DMS53 treated with DMSO at 0.1 percent for 48 hours (cell line): ENCODE results near the gene VCL.
"Not testable (repeated sequence)": the region's sequence is repeated elsewhere in the genome, so short reads cannot be mapped to it uniquely, and the experiment has no call there.

Source experiments
- DNase-seq: peaks from one replicate; lab custom pipeline; 2025; ENCODE audit not compliant: unreplicated experiment; lab: John Stamatoyannopoulos, UW

VCL gene

DNA sequence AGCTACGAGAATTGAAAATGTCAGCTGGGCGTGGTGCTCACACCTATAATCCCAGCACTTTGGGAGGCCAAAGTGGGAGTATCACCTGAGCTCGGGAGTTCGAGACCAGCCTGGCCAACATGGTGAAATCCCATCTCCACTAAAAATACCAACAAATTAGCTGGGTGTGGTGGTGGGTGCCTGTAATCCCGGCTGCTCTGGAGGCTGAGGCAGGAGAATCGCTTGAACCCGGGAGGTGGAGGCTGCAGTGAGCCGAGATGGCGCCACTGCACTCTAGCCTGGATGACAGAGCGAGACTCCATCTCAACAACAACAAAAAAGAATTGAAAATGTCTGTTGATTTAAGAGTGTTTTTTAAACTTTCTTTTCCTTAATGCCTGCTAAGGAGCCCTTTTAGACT lies 149.1 kb downstream of the VCL start:
- not testable (repeated sequence) for DNase-seq

DNA sequence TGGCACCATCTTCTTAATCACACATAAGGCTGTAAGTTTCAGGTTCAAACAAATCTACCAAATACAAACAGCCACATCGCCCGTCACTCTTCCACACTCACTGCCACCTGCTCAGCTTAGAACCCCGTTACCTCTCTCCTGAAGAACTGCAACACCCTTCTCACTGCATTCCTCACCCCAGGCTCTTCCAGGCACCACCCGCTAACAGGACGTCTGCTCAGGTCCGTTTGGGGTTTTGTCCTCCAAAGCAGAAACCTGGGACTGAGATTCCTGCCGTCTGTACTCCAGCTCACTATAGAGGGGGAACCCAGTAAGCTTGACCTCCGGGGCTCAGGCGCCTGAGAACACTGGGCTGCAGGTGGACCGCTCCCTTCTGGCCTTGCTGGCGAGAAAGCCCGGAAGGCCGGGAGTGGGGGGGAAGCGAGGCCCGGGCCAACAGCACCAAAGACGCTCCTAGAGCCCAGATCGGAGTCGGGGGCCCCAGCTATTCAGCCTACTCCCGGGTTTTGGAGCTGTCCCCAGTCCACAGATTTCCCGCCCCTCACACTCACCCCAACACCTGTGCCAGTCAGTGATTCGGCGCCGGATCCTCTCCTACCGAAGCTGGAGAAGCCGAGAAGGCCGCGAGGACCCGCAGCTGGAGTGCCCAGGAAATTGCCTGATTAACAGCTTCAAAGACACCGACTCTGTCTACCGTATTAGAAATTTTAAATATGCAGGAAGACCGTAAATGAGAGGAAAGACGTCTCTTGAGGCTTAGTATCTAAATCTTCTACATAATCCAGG lies 152.5 kb downstream of the VCL start, which contains the start of gene AP3M1:
AP3M1 (minus strand) TSS at position 625 of the 786 bp plus-strand sequence. CDS start 12,449 bp downstream, outside the sequence.
- DNase-seq: peak; percentile 97

DNA sequence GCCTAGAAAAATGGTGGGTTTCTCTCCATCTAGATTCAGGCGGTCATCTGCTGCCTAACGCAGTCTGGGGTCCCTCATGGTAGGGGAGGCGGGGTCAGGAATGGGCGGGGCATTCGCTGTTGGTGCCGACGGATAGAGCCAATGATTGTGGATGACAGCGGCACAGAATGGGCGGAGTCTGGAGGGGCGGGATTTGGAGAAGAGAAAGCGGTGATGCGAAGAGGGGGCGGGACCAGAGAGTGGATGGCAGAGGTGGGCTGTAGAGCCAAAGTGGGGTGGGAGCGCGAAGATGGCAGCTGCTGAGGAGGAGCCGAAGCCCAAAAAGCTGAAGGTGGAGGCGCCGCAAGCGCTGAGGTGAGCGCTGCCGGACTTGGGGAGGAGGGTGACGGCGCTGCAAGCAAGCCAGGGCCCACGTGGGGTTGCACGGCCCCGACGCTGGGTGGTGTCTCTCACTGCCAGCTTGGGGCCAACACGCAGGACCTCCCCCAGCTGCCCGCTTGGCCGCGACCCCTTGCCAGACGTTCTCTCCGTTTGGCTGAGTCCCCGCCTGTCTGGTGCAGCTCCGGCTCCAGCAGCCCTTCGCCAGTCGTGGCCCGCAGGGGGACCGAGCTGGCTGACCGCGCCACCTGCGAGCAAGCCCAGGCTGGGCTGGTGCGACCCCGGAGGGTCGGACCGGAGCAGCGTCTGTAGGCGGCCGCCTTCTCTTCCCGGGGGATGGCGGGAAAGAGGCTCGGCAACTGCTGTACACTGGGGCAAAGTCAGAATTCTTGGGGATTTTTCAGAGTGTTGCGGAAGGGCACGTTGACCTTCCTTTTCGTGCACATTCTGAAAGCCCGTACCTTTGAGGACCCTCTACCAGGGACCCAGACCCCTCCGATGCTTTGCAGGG lies 153.3 kb downstream of the VCL start, which contains the start of gene ADK:
ADK (plus strand) TSS at position 232 of the 889 bp plus-strand sequence; CDS start at position 290, 58 bp downstream.
- DNase-seq: peak; percentile 97

DNA sequence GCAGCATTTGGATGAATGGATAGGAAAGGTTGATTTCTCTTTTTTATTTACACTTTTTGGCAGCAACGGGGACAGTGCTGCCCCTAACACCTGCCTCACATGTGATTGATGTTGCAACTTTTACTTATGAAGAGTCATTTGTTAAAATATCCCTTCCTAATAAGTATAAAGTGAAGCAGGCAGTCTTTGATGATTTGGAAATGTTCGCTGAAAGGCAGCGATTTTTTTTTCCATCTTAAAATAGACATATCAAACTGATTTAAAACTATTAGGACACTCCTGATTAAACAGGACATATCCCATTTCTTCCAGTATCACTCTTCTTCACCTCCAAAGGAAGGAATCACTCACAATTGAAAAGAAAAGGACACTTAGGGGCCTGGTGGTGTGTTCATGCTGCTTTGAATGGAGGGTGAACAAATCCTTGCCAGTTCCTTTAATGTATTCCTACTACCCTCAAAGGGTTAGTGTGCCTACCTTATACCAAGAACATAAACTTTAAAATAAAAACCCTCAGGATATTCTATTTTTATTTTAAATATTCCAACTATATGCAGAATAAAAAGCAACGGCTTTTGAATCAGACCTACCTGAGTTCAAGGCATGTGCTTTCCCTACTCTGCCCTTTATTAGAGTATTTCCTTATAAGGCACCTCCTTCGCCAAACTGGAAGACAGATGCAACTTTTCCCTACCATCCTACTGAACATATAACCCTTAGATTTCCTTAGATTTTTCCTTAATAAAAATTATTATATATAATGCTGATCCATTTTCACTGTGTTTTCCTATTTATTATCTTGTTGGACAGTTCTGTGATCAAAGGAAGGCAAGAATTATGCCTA lies 154.2 kb downstream of the VCL start:
- DNase-seq: no peak

DNA sequence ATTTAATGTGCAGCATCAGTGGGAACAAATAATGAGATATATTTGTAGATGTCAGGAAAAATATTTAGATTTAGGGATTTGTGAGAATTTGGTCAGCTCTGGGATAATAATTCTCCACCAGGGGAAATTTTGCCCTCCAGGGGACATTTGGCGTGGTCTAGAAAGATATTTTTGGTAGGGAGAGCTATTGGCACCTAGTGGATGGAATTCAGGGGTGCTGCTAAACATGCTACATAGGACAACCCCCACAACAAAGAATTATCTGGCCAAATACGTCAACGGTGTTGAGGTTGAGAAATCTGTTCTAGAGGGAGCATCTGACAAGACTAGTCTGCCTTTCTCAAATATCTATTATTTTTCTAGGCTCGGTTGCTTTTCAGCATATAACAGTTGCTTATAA lies 155.2 kb downstream of the VCL start:
- DNase-seq: no peak

DNA sequence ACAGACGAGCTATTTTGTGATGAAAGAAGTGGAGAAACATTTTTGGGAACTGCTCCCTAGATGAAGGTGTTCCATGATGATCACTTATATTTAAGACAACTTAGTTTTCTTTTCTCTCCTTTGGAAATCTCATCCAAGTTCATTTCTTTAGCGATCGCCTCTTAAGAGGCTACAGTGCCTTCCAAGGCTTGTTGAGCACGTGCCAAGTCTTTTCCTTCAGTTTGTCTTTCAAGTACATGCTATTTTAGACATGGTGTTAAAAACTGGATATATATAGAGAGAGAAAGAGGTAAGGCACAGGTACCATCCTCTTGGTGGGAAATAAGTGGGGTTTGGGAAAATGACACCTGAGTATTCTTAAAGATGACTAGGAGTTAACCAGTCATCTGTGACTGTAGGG lies 155.8 kb downstream of the VCL start:
- DNase-seq: no peak

DNA sequence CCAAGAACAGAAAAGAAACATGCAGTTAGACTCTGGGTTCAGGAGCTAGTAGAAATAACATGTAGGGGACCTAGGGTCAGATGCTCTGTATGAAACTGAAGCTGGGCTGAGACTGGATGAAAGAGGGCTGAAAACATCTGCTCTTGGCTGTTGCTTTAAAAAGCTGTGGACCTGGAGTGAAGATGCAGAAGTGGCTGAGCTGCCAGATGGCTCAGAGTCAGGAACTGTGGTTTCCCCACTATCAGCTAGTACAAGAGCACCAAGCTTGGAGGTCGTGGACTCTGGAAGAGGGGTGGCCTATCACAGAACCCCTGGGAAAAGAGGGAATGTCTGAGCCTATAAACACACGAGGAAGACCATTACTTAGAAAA lies 159.0 kb downstream of the VCL start:
- no peak for DNase-seq

DNA sequence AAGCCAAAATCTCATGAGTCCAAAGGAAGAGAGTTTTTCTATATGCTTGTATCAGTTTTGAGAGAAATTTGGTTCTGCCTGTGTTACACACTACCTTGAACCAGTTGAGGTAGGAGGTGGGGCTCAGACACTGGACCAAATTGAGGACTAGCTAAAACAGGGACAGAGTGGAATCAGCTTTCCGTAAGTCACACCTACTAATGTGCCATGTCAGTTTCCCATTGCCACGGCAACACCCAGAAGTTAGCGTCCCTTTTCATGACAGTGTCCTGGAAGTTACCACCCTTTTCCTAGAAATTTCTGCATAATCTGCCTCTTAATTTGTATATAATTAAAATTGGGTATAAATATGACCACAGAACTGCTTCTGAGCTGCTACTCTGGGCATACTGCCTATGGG lies 162.1 kb downstream of the VCL start:
- no peak for DNase-seq

DNA sequence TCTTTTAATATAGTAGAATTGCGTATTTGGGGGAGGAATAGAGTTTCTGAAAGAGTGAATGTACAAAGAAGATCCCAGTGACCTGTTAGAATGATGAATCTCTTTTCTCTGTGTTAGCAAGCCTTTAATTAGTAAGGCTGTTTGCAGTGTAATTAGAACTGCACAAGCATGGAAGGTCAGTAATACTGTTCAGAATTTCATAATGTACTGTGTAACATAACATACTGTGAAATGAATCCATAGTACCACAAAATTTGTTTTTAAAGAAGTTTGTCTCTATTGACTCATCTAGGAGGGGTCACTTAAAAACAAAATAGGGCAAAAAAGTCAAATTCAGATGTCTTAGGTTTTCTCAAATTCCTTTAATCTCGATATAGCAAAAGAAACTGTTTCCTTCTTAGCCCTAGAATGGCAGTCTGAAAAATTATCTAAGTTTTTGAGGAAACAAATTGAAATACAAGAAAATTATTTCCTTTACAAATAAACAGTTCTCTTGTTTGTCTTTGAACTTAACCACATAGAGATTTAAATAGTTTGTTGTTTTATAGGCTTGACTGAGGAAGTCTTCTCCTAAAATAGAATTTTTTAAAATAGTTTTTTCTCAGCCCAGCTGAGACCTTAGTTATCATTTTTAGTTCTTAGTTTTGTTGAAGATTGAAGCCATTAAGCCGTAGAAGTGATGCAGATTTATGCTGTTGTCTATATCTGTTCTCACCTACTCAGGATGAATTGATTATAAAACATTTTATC lies 165.6 kb downstream of the VCL start:
- DNase-seq: no peak

DNA sequence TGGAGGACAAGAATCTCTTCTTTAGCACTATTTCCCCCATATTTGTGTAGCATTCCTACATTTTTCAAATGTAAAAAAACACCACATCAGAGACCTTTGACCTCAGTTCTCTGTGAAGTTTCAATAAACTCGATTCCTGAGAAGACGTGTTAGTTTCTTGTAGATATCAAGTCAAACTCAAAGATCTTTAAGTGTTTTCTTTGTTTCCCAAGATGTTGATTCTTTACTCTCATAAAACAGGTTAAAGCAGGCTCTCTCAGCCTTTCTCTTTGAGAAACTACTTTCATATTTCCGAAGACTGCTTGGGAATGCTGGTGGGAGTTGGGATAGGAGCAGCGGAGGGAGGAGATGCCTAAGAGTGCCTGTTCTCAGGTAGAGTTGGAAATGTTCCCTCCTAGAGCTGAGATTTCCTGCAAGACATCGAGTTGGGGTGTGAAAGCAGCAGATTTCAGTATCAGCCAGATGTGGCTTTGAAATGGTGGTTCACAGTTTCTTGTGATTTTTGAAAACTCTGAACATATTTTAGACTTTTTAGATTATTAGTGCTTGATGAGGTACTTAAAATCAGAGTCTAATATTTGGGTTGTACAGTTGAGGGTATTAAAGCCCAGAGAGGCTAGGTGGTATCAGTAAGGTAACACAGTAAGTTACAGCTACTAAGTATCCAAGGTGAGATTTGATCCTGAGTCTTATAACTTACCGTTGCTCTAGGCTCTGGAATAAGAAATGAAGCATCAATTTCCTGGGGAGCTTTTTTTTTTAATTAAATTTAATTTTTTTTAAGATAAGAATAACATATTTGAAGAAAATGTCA lies 167.0 kb downstream of the VCL start:
- DNase-seq: no peak

DNA sequence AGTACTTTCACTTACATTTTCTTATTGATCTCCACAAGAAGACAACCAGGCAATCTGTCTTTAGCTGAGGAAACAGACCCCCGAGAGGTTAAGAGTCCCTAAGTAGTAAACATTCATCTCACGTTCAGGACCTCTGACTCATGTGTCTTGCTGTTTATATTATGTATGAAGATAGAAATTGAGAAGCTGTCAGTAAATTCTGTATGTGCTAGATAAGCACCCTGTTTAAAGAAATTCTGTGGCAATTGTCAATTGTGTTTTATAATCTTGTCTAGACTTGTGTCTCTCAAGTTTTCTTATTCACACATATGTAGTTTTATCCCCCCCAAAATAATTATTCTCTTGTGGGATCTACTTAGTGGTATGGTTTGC lies 167.6 kb downstream of the VCL start:
- DNase-seq: no peak

DNA sequence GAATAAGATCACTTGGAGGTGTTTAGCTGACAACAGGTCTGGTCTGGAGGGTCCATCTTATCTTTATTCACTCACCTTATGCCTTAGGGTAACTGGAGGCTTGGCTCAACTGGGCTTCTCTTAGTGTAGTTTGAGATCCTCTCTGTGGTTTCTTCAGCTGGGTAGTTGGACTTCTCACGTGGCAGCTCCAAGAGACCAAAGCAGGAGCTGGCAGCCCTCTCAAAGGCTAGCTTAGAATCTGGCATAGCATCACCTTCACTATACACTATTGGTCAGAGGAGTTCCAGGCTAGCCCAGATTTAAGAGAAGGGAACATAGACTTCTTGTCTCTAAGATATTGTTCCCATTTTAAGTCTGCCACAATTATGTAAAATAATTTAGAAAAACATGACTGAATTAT lies 169.5 kb downstream of the VCL start:
- no peak for DNase-seq
